NCI-H82 treated with DMSO at 0.1 percent for 48 hours (cell line): ENCODE data around the gene GGT6.
"Not testable (repeated sequence)": the region's sequence is repeated elsewhere in the genome, so short reads cannot be mapped to it uniquely, and the experiment has no call there.

Experiments
- DNase-seq: peaks from one replicate; lab custom pipeline; 2025; ENCODE audit not compliant: unreplicated experiment; lab: John Stamatoyannopoulos, UW

Gene GGT6, protein sequence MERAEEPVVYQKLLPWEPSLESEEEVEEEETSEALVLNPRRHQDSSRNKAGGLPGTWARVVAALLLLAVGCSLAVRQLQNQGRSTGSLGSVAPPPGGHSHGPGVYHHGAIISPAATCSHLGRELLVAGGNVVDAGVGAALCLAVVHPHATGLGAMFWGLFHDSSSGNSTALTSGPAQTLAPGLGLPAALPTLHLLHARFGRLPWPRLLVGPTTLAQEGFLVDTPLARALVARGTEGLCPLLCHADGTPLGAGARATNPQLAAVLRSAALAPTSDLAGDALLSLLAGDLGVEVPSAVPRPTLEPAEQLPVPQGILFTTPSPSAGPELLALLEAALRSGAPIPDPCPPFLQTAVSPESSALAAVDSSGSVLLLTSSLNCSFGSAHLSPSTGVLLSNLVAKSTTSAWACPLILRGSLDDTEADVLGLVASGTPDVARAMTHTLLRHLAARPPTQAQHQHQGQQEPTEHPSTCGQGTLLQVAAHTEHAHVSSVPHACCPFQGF

DNA sequence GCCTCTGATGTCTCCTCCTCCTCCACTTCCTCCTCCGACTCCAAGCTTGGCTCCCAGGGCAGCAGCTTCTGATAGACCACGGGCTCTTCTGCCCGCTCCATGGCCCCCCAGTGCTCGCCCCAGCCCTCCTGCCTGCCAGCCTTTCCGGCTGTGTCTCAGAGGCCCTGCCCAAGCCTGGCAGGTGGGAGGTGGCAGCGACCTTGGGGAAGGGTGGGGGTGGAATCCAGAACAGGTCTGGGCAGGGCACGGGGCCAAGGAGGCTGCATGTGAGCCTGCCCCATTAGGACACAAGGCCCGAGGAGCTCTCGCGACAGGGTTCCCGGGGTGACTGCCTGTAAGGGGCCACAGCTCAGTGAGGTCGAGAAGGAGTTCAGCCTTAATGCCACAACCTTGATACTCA is at the start of gene GGT6:
GGT6 (minus strand) TSS at position 157 of the 400 bp plus-strand sequence; CDS start at position 101, 56 bp downstream.
- DNase-seq, result no peak

DNA sequence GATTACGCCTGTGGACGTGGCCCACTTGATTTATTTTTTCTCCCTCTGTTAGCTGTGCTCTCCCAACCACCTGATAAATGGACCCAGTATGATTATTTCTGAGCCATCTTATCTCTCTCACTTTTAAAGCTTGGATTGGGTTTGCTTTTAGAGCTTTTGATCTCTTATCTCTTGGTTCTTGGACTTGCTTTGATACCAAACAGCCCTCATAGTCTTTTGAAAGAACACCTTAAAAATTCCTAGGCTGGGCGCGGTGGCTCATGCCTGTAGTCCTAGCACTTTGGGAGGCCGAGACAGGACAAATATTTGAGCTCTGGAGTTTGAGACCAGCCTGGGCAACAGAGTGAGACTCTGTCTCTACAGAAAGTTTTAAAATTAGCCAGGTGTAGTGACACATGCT is 49.8 kb upstream of the GGT6 start:
- no peak for DNase-seq

DNA sequence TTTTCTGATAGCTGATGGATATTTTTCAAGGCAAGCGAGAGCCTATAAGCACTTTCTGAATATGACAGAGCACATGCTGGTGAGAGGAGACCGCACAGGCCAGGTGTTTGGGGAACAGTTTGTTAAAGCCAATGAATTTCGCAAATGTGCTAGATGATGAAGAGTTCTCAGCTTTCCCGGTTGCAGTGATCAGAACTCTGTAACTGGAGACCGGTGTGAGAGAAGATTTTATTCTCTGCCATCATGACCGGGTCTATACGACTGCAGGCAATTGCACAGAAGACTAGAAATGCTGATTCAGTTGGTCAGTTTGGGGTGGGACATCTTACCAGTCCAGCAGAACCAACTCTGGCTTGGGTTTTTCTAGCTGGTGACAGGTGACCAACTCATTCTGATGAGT is 49.4 kb upstream of the GGT6 start:
- no peak for DNase-seq

DNA sequence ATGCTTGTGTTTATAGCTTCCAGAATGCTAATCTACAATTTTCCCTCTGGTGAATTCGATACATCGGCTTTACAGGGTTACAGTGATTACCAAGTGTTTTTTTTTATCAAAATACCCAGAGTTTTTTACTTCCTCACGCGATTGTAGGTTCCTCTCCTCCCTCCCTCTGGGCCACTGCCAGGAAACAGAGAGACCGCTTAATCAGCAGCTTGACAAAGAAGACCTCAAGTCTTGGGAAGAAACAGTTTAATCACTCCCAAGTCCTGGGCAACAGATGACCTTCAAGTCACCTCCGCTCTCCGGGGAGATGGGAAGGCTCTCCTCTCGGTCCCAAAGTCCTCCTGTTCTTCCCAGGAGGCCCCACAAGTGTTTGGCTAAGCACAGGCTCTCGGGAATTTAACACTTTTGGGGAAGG is 47.4 kb upstream of the GGT6 start:
- no peak for DNase-seq

DNA sequence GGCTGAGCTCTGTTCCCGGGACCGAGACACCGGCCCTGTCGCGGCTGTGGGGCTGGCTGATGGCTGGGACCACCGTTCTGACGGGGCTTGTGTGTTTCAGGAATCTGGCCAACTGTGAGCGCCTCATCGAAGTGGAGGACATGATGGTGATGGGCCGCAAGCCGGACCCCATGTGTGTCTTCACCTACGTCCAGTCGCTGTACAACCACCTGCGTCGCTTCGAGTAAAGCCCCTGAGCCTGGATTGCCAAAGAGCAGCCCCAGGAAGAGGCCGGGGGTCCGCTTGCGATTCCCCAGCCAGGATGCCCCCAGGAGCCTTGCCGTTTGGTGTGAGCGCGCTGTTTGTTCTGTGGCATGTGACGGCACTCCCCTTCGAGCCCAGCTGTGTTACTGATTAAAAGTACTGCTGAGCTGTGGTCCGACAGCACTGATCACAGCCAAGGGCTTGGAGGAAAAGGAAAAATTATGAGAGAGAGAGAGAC is 46.9 kb upstream of the GGT6 start:
- no peak for DNase-seq

DNA sequence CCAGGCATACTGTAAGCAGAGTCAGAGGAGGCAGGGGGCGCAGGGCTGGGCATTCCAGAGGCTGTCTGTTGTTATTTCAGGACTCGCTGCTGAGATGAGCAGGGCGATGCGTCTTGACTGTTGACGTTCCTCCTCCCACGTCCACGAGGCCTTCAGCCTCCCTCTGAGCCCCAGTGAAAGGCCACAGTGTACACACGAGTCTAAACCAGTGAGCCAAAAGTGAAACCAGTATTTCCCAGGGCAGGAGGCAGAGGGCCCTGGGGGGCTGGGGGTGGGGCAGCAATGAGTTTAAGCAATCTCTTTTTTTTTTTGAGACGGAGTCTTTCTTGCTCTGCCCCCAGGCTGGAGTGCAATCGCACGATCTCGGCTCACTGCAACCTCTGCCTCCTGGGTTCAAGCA is 45.4 kb upstream of the GGT6 start:
- DNase-seq, result no peak

DNA sequence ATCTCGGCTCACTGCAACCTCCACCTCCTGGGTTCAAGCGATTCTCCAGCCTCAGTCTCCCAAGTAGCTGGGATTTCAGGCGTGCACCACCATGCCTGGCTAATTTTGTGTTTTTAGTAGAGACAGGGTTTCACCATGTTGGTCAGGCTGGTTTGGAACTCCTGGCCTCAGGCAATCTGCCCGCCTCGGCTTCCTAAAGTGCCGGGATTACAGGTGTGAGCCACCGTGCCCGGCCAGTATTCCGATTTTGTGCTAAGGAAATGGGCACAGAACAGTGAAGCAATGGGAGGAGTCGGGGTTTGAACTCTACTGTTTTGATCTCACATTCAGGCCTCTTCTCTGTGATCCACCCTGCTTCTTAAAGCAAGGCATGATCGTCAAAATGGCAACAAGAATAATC is 44.4 kb upstream of the GGT6 start:
- DNase-seq, result not testable (repeated sequence)

DNA sequence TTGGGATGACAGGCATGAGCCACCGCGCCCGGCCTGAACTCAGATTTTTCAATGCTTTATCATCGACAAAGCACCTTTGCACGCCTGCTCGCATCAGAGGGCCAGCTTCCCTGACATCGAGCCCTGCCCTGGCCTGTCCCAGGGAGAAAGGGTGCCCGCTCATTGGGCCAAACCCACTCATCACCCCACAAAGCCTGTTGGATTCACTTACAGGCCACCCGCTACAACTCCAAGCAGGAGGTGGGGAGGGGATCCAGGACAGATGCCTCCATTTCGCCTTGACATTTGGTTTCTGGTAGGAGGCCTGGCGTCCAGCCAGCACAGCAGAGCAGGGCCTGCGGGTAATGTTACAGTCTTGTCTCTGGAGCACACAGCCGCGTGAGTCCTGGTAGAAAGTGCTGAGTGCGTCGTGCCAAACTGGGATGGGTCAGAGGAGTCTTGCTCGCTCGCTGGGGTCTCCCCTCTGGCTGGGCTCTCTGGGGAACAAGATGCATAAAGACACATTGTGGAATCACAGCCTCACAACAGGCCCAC is 43.8 kb upstream of the GGT6 start:
- peak; percentile 45 for DNase-seq

DNA sequence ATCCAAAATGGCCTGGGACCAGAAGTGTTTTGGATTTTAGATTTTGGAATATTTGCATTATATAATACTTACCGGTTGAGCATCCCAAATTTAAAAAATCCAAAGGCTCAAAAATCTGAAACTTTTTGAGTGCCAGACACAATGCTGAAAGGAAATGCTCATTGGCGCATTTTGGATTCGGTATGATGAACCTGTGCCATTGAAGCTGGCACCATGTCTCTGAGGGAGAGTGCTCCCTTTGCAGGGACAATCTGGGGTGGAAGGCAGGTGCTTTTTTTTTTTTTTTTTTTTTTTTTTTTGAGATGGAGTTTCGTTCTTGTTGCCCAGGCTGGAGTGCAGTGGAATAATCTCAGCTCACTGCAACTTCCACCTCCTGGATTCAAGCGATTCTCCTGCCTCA is 41.7 kb upstream of the GGT6 start:
- no peak for DNase-seq

DNA sequence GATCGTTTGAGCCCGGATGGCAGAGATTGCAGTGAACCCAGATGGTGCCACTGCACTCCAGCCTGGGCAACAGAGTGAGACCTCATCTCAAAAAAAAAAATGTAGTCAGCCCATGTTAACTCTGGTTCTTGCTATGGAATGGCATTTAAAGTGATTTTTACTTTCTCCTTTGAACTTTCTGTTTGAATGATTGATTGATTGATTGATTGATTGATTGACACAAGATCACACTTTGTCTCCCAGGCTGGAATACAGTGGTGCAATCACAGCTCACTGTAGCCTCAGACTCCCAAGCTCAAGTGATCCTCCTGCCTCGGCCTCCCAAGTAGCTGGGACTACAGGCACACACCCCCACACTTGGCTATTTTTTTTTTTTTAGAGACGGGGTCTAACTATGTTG is 40.9 kb upstream of the GGT6 start:
- DNase-seq, result no peak

DNA sequence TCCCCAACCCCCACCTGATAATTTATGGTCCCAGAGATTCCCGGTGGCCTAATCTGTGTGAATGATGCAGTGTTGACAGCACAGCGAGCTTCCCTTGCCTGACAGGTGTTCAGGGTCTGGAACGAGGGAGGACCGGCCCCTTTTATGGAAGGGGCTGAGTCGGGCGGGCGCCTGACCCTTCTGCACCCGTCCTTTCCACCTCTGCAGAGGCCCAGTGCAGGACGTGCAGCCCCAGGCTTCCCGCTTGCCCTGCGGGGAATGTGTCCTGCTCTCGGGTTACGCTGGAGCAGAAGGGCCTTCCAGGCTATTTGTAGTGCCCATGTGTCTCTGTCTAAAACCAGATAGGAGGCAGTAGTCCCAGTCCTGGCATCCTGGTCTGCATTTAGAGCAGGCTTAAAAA is 40.2 kb upstream of the GGT6 start:
- DNase-seq, result peak; percentile 4

DNA sequence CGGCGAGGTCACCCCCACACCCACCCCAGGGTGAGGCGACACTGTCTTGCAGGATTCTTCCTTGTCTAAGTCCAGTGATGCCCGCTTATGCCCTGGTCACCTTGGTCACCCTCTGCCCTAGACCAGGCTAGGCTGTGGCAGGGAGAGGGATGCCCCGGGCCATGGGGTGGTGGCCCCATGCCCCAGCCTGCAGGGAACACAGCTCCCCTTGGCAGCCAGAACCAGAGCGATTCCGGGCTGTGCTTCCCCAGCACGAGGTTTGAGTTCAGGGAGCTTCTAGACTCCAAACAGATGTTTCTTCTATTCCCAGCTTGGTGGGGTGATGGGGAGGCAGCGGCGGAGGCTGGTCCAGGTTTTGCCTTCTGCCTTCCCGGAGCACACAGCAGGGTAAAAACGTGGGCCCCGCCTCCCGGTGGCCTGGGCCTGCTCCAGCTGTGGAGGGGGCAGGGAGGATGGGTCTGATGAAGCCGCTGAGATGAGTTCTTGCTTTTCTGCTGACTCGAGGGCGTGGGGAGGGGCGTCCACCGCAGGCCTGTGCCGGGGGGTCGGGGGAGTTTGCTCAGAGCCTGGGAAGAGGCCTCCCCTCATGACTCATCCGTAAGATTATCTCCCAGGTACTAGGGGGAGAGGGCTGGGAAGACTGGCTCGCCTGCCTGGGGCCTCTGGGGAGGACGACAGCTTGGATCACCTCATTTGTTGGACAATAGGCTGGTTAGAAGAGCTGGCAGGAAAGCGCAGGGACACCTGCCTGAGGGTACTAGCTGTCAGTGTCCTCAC is 39.3 kb upstream of the GGT6 start:
- DNase-seq, result peak; percentile 31

DNA sequence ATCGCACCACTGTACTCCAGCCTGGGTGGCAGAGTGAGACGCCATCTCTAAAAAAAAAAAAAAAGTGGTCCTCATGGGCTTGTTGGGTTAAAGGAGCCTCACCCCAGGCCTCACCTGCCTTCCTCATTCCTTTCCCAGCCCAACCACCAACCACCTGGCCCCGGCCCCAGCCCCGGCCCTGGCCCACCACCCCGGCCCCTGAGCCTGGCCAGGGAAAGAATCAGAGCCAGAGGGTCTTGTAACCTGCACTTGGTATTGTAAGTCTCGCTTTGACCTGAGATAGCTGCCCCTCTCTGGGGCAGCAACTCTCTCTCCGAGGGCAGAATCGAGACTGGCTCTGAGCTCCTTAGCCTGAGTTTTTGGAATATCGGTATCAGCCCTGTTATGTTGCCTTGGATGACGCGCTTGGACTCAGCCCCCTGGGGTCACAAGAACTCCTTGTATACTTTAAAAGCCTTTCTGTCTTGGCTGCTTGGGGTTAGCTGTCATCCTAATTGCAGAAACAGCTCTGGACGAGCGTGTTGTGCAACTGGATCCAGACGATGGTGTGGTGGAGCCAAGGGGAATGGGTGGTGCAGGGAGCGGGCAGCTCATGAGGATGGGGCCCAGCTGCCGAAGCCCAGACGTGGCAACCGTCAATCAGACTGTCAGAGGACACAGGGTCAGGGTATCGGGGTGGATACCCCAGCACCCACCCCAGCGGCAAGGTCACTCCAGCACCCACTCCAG is 38.6 kb upstream of the GGT6 start:
- DNase-seq, result no peak

DNA sequence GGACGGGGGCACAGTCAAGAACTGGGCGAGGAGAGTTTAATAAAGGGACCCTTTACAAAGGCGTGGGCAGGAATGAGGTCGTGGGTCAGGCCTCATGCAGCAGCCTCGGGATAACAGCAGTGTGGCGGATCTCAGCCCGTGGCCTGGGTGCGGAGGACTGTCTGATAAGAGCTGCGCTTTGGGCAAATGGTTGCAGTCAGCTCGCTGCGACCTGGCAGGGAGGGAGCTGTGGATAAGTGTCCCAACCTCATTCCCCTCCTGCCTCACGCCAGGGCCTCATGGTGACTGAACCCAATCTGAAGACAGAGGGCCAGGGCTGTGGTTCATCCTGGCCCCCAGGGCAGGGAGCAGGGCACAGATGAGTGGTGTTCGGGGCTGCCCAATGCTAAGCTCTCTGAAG is 37.6 kb upstream of the GGT6 start:
- DNase-seq, result no peak

DNA sequence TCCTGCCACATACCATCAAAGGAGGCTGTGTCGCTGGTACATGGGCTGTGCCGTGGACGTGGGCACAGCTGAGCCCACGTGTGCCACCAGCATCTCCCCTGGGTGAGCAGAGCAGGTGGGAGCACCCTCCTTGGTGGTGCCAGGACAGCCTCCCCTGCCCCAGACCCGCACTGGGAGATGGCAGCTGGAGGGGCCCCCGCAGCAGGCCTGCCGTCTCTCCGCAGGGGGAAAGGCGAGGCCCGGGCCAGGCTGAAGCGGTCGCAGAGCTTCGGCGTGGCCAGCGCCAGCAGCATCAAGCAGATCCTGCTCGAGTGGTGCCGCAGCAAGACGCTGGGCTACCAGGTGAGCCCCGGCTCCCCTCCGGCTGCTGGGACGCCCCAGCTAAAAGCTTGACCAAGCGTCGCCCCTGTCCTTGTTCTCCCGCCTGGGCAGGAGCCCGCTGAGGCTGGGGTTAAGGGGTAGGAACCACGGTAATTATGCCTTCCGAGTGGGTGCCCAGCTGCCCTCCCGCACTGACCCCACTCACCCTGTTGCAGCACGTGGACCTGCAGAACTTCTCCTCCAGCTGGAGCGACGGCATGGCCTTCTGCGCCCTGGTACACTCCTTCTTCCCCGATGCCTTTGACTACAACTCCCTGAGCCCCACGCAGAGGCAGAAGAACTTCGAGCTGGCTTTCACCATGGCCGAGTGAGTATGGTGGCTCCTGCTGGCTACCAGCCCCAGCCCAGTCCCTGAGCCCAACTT is 36.4 kb upstream of the GGT6 start:
- DNase-seq, result no peak

DNA sequence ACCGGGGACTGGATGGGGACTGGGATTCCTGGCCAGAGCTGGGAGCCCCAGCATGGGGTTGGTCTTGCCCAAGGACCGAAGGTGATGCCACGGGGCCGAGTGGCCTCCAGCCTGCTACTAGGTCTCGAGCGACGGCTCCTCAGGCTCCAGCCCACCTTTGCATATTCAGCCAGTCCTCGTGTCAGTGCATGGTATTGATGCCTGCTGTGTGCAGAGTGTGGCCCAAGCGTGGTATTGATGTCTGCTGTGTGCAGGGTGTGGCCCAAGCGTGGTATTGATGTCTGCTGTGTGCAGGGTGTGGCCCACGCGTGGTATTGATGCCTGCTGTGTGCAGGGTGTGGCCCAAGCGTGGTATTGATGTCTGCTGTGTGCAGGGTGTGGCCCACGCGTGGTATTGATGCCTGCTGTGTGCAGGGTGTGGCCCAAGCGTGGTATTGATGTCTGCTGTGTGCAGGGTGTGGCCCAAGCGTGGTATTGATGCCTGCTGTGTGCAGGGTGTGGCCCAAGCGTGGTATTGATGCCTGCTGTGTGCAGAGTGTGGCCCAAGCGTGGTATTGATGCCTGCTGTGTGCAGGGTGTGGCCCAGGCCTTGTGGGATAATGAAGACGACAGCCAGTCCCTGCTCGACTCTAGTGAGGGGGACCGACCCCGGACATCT is 35.4 kb upstream of the GGT6 start:
- not testable (repeated sequence) for DNase-seq

DNA sequence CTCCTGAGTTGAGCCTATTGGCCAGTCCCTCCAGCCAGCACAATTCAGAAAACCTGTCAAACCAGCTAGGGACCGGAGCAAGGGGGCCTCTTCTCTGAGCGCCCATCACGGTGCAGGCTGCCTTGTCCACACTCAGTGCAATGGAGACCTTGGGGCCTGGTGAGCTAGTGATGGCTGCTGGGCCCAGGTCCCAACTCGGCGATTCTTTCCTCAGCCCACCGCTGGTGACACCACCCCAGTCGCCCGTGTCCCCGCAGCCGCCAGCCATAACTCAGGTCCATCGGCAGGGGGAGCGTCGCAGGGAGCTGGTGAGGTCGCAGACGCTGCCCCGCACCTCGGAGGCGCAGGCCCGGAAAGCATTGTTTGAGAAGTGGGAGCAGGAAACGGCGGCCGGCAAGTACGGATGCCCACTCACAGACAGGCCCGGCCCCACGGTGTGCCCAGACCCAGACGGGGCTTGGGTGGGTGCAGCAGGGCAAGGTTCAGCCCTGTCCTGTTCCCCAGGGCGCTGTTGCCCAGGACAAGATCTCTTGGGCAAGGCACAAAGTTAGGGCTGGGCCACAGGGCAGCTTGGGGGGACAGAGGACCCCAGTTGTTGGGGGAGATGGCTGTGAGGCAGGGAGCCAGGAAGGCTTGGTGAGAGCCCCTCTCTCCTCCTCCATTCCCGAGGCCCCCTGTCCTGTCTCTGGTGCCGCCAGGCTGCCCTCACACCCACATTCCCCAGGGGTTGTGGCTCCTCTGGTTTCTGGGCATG is 34.7 kb upstream of the GGT6 start:
- DNase-seq, result peak; percentile 8

DNA sequence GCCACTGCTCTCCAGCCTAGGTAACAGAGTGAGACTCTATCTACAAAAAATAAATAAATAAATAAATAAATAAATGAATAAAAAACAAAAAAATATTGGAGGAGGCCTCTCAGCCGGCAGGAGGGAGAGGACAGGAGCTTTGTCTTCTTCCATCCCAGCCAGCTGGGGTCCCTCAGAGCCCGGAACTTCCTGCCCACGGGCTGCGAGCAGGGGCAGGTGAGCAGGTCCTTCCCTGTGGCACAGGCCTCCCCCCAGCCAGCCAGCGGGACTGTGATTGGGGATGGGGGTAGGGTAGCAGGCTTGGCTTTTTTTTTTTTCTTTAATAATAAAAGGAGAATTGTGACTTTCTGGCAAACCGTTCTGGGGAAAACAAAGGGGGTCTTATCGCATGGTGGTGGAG is 34.0 kb upstream of the GGT6 start:
- DNase-seq, result no peak

DNA sequence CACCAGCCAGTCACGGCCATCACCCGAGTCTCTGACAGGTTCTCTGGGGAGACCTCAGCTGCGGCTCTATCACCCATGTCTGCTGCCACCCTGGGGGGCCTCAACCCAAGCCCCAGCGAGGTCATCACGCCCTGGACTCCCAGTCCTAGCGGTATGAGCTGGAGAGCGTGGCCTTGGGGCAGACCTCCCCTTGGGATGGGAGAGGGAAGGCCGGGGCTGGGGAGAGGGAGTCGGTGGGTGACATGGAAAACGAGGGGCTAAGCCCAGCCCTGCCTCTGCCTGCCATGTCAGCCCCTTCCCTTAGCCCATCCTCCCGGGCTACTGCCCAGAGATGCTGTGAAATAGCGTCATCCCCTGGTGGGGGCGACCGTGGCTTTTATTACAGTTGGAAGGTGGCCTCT is 32.6 kb upstream of the GGT6 start:
- no peak for DNase-seq
